Measurements from ENCODE around the gene S100A8.
"Not testable (repeated sequence)": the region's sequence is repeated elsewhere in the genome, so short reads cannot be mapped to it uniquely, and the experiment has no call there.

Gene S100A8

GRCh38 chr1:153417136-153417888 lies 26.4 kb upstream of the S100A8 start:
- no peak overlapping the region for H3K27ac ChIP-seq (ENCODE audit: low read depth, low read length)
- no peak overlapping the region for H3K4me3 ChIP-seq (ENCODE audit: low read depth in 1 of 2, low read length in 2 of 2)
- H3K4me1 ChIP-seq (ENCODE audit: control insufficient read depth in 1 of 2, insufficient read depth in 2 of 2, low read length in 2 of 2): no peaks in the 10 kb centered on the region
- no peaks in the 10 kb centered on the region for H3K36me3 ChIP-seq (ENCODE audit: control insufficient read depth in 1 of 2, insufficient read depth in 2 of 2, low read length in 2 of 2)
- no peak overlapping the region for H3K9ac ChIP-seq (ENCODE audit: low read depth in 1 of 2, low read length in 2 of 2)
- no peaks in the 10 kb centered on the region for H3K9me3 ChIP-seq (ENCODE audit: control insufficient read depth in 1 of 2, low read length in 2 of 2)
- H3K27me3 ChIP-seq (ENCODE audit: control insufficient read depth in 1 of 2, insufficient read depth in 2 of 2, low read length in 2 of 2): no peaks in the 10 kb centered on the region

GRCh38 chr1:153415850-153416570 lies 25.1 kb upstream of the S100A8 start, which contains the start of gene S100A7A:
Gene S100A7A (plus strand): TSS chr1:153416520. CDS start chr1:153418083, 1,563 bp downstream.
- H3K4me3 ChIP-seq (ENCODE audit: low read depth in 1 of 2, low read length in 2 of 2): no peak within 1 kb of the TSS
- no peaks in the 10 kb centered on the region for H3K4me1 ChIP-seq (ENCODE audit: control insufficient read depth in 1 of 2, insufficient read depth in 2 of 2, low read length in 2 of 2)
- H3K27me3 ChIP-seq (ENCODE audit: control insufficient read depth in 1 of 2, insufficient read depth in 2 of 2, low read length in 2 of 2): no peaks in the 10 kb centered on the region
- no peak within 1 kb of the TSS for H3K9ac ChIP-seq (ENCODE audit: low read depth in 1 of 2, low read length in 2 of 2)
- H3K27ac ChIP-seq (ENCODE audit: low read depth, low read length): no peak within 1 kb of the TSS
- no peaks in the 10 kb centered on the region for H3K36me3 ChIP-seq (ENCODE audit: control insufficient read depth in 1 of 2, insufficient read depth in 2 of 2, low read length in 2 of 2)
- H3K9me3 ChIP-seq (ENCODE audit: control insufficient read depth in 1 of 2, low read length in 2 of 2): no peaks in the 10 kb centered on the region

- not testable (repeated sequence) for H3K9me3 ChIP-seq (ENCODE audit: control insufficient read depth in 1 of 2, low read length in 2 of 2); H3K27me3 ChIP-seq (ENCODE audit: control insufficient read depth in 1 of 2, insufficient read depth in 2 of 2, low read length in 2 of 2); H3K4me1 ChIP-seq (ENCODE audit: control insufficient read depth in 1 of 2, insufficient read depth in 2 of 2, low read length in 2 of 2); H3K27ac ChIP-seq (ENCODE audit: low read depth, low read length); H3K9ac ChIP-seq (ENCODE audit: low read depth in 1 of 2, low read length in 2 of 2); H3K36me3 ChIP-seq (ENCODE audit: control insufficient read depth in 1 of 2, insufficient read depth in 2 of 2, low read length in 2 of 2); H3K4me3 ChIP-seq (ENCODE audit: low read depth in 1 of 2, low read length in 2 of 2)
These were observed 23.1 kb upstream of the S100A8 start for GRCh38 chr1:153413961-153414360.

- H3K9ac ChIP-seq (ENCODE audit: low read depth in 1 of 2, low read length in 2 of 2); H3K9me3 ChIP-seq (ENCODE audit: control insufficient read depth in 1 of 2, low read length in 2 of 2); H3K27me3 ChIP-seq (ENCODE audit: control insufficient read depth in 1 of 2, insufficient read depth in 2 of 2, low read length in 2 of 2); H3K4me3 ChIP-seq (ENCODE audit: low read depth in 1 of 2, low read length in 2 of 2); H3K27ac ChIP-seq (ENCODE audit: low read depth, low read length); H3K4me1 ChIP-seq (ENCODE audit: control insufficient read depth in 1 of 2, insufficient read depth in 2 of 2, low read length in 2 of 2); H3K36me3 ChIP-seq (ENCODE audit: control insufficient read depth in 1 of 2, insufficient read depth in 2 of 2, low read length in 2 of 2): not testable (repeated sequence)
These were observed 16.4 kb upstream of the S100A8 start for GRCh38 chr1:153407274-153407673.

- not testable (repeated sequence) for H3K36me3 ChIP-seq (ENCODE audit: control insufficient read depth in 1 of 2, insufficient read depth in 2 of 2, low read length in 2 of 2); H3K4me3 ChIP-seq (ENCODE audit: low read depth in 1 of 2, low read length in 2 of 2); H3K4me1 ChIP-seq (ENCODE audit: control insufficient read depth in 1 of 2, insufficient read depth in 2 of 2, low read length in 2 of 2); H3K27me3 ChIP-seq (ENCODE audit: control insufficient read depth in 1 of 2, insufficient read depth in 2 of 2, low read length in 2 of 2); H3K27ac ChIP-seq (ENCODE audit: low read depth, low read length); H3K9ac ChIP-seq (ENCODE audit: low read depth in 1 of 2, low read length in 2 of 2); H3K9me3 ChIP-seq (ENCODE audit: control insufficient read depth in 1 of 2, low read length in 2 of 2)
These were observed 15.1 kb upstream of the S100A8 start for GRCh38 chr1:153405825-153406599.

- H3K27me3 ChIP-seq (ENCODE audit: control insufficient read depth in 1 of 2, insufficient read depth in 2 of 2, low read length in 2 of 2): peaks cover 0 to 3% of the 10 kb centered on the region in 2 donors
- no peak overlapping the region for H3K27ac ChIP-seq (ENCODE audit: low read depth, low read length)
- no peaks in the 10 kb centered on the region for H3K36me3 ChIP-seq (ENCODE audit: control insufficient read depth in 1 of 2, insufficient read depth in 2 of 2, low read length in 2 of 2)
- H3K9ac ChIP-seq (ENCODE audit: low read depth in 1 of 2, low read length in 2 of 2): no peak overlapping the region
- no peaks in the 10 kb centered on the region for H3K9me3 ChIP-seq (ENCODE audit: control insufficient read depth in 1 of 2, low read length in 2 of 2)
- H3K4me3 ChIP-seq (ENCODE audit: low read depth in 1 of 2, low read length in 2 of 2): no peak overlapping the region
- H3K4me1 ChIP-seq (ENCODE audit: control insufficient read depth in 1 of 2, insufficient read depth in 2 of 2, low read length in 2 of 2): no peaks in the 10 kb centered on the region
These were observed 13.9 kb upstream of the S100A8 start for GRCh38 chr1:153404768-153405167.

- Histone ChIP-seq H3K36me3 (ENCODE audit: control insufficient read depth in 1 of 2, insufficient read depth in 2 of 2, low read length in 2 of 2) (no peaks in the 10 kb centered on the region), H3K4me1 (ENCODE audit: control insufficient read depth in 1 of 2, insufficient read depth in 2 of 2, low read length in 2 of 2) (no peaks in the 10 kb centered on the region), H3K27me3 (ENCODE audit: control insufficient read depth in 1 of 2, insufficient read depth in 2 of 2, low read length in 2 of 2) (peaks cover 0 to 3% of the 10 kb centered on the region in 2 donors), H3K9me3 (ENCODE audit: control insufficient read depth in 1 of 2, low read length in 2 of 2) (no peaks in the 10 kb centered on the region), H3K9ac (ENCODE audit: low read depth in 1 of 2, low read length in 2 of 2) (no peak overlapping the region), H3K27ac (ENCODE audit: low read depth, low read length) (no peak overlapping the region), H3K4me3 (ENCODE audit: low read depth in 1 of 2, low read length in 2 of 2) (no peak overlapping the region)
These were observed 13.3 kb upstream of the S100A8 start for GRCh38 chr1:153404086-153404635.

GRCh38 chr1:153403421-153404085 lies 12.7 kb upstream of the S100A8 start:
- no peak overlapping the region for H3K9ac ChIP-seq (ENCODE audit: low read depth in 1 of 2, low read length in 2 of 2)
- no peak overlapping the region for H3K27ac ChIP-seq (ENCODE audit: low read depth, low read length)
- H3K9me3 ChIP-seq (ENCODE audit: control insufficient read depth in 1 of 2, low read length in 2 of 2): no peaks in the 10 kb centered on the region
- no peaks in the 10 kb centered on the region for H3K36me3 ChIP-seq (ENCODE audit: control insufficient read depth in 1 of 2, insufficient read depth in 2 of 2, low read length in 2 of 2)
- no peaks in the 10 kb centered on the region for H3K4me1 ChIP-seq (ENCODE audit: control insufficient read depth in 1 of 2, insufficient read depth in 2 of 2, low read length in 2 of 2)
- peaks cover 0 to 3% of the 10 kb centered on the region in 2 donors for H3K27me3 ChIP-seq (ENCODE audit: control insufficient read depth in 1 of 2, insufficient read depth in 2 of 2, low read length in 2 of 2)
- no peak overlapping the region for H3K4me3 ChIP-seq (ENCODE audit: low read depth in 1 of 2, low read length in 2 of 2)

- Histone ChIP-seq H3K27me3 (ENCODE audit: control insufficient read depth in 1 of 2, insufficient read depth in 2 of 2, low read length in 2 of 2) (peaks cover 0 to 3% of the 10 kb centered on the region in 2 donors), H3K4me3 (ENCODE audit: low read depth in 1 of 2, low read length in 2 of 2) (no peak overlapping the region), H3K36me3 (ENCODE audit: control insufficient read depth in 1 of 2, insufficient read depth in 2 of 2, low read length in 2 of 2) (no peaks in the 10 kb centered on the region), H3K4me1 (ENCODE audit: control insufficient read depth in 1 of 2, insufficient read depth in 2 of 2, low read length in 2 of 2) (no peaks in the 10 kb centered on the region), H3K9me3 (ENCODE audit: control insufficient read depth in 1 of 2, low read length in 2 of 2) (no peaks in the 10 kb centered on the region), H3K9ac (ENCODE audit: low read depth in 1 of 2, low read length in 2 of 2) (no peak overlapping the region), H3K27ac (ENCODE audit: low read depth, low read length) (no peak overlapping the region)
These were observed 11.4 kb upstream of the S100A8 start for GRCh38 chr1:153402226-153402625.

Data from duodenal mucosa (tissue), 2 donors.